ENCODE measurements around the gene MYO15A. TPM values are rescaled to one million over a fixed set of nuclear protein-coding genes. Genes with fewer than 3 reads are reported as not detected.

Gene MYO15A
- total and polyA plus RNA-seq, 2 experiments from 2014 or later: 1.0 to 2.2 TPM

DNA sequence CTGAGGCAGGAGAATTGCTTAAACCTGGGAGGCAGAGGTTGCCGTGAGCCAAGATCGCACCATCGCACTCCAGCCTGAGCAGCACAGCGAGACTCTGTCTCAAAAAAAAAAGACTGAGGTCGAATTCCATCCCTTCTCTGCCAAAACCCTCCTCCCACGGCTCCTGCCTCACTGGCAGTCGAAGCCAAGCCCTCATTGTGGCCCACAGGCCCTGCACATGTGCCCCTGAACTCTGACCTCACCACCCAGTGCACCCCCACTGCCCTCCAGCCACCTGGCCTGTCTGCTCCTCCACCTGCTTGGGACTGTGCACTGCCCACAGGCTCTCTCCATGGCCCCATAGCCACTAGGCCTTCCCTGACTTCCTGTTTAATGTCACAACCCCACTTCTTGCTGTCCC lies 7.0 kb downstream of the MYO15A start (continued):
- TF ChIP-seq EZH2phosphoT487 (IDR thresholded peaks at IDR 0.05; ENCODE audit: unreplicated experiment): no peak

GRCh38 chr17:18116078-18116477 lies 7.5 kb downstream of the MYO15A start:
- Histone ChIP-seq H3K4me2 (no peak overlapping the region), H3K36me3 (ENCODE audit: insufficient read depth) (no peaks in the 10 kb centered on the region), H3K9me2 (ENCODE audit: insufficient read depth) (no peaks in the 10 kb centered on the region), H3K4me3 (no peak overlapping the region), H3K27me3 (ENCODE audit: insufficient read depth) (no peaks in the 10 kb centered on the region), H3K27ac (ENCODE audit: low read depth) (no peak overlapping the region), H3F3A (replicated peaks; ENCODE audit: low read depth) (no peaks in the 10 kb centered on the region), H3K4me1 (ENCODE audit: insufficient read depth) (no peaks in the 10 kb centered on the region), H3K79me2 (replicated peaks; ENCODE audit: insufficient read depth) (no peaks in the 10 kb centered on the region), H2AFZ (no peak overlapping the region), H4K20me1 (replicated peaks; ENCODE audit: insufficient read depth) (no peaks in the 10 kb centered on the region)
- DNase-seq (ENCODE audit: low spot score) (no peak), ATAC-seq (no peak)
- TF ChIP-seq, protein P1, sequence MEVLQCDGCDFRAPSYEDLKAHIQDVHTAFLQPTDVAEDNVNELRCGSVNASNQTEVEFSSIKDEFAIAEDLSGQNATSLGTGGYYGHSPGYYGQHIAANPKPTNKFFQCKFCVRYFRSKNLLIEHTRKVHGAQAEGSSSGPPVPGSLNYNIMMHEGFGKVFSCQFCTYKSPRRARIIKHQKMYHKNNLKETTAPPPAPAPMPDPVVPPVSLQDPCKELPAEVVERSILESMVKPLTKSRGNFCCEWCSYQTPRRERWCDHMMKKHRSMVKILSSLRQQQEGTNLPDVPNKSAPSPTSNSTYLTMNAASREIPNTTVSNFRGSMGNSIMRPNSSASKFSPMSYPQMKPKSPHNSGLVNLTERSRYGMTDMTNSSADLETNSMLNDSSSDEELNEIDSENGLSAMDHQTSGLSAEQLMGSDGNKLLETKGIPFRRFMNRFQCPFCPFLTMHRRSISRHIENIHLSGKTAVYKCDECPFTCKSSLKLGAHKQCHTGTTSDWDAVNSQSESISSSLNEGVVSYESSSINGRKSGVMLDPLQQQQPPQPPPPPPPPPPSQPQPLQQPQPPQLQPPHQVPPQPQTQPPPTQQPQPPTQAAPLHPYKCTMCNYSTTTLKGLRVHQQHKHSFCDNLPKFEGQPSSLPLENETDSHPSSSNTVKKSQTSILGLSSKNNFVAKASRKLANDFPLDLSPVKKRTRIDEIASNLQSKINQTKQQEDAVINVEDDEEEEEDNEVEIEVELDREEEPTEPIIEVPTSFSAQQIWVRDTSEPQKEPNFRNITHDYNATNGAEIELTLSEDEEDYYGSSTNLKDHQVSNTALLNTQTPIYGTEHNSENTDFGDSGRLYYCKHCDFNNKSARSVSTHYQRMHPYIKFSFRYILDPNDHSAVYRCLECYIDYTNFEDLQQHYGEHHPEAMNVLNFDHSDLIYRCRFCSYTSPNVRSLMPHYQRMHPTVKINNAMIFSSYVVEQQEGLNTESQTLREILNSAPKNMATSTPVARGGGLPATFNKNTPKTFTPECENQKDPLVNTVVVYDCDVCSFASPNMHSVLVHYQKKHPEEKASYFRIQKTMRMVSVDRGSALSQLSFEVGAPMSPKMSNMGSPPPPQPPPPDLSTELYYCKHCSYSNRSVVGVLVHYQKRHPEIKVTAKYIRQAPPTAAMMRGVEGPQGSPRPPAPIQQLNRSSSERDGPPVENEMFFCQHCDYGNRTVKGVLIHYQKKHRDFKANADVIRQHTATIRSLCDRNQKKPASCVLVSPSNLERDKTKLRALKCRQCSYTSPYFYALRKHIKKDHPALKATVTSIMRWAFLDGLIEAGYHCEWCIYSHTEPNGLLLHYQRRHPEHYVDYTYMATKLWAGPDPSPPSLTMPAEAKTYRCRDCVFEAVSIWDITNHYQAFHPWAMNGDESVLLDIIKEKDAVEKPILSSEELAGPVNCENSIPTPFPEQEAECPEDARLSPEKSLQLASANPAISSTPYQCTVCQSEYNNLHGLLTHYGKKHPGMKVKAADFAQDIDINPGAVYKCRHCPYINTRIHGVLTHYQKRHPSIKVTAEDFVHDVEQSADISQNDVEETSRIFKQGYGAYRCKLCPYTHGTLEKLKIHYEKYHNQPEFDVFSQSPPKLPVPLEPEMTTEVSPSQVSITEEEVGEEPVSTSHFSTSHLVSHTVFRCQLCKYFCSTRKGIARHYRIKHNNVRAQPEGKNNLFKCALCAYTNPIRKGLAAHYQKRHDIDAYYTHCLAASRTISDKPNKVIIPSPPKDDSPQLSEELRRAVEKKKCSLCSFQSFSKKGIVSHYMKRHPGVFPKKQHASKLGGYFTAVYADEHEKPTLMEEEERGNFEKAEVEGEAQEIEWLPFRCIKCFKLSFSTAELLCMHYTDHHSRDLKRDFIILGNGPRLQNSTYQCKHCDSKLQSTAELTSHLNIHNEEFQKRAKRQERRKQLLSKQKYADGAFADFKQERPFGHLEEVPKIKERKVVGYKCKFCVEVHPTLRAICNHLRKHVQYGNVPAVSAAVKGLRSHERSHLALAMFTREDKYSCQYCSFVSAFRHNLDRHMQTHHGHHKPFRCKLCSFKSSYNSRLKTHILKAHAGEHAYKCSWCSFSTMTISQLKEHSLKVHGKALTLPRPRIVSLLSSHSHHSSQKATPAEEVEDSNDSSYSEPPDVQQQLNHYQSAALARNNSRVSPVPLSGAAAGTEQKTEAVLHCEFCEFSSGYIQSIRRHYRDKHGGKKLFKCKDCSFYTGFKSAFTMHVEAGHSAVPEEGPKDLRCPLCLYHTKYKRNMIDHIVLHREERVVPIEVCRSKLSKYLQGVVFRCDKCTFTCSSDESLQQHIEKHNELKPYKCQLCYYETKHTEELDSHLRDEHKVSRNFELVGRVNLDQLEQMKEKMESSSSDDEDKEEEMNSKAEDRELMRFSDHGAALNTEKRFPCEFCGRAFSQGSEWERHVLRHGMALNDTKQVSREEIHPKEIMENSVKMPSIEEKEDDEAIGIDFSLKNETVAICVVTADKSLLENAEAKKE (CRISPR knock-in tag; IDR thresholded peaks at IDR 0.05): no peak
- TF ChIP-seq JUNB (IDR thresholded peaks at IDR 0.05; ENCODE audit: unreplicated experiment): no peak
- TF ChIP-seq REST (IDR thresholded peaks at IDR 0.05; ENCODE audit: unreplicated experiment): no peak
- no peak for TF ChIP-seq NANOG (IDR thresholded peaks at IDR 0.05; ENCODE audit: borderline replicate concordance)
- no peak for TF ChIP-seq STAT1 (IDR thresholded peaks at IDR 0.05; ENCODE audit: unreplicated experiment)
- TF ChIP-seq, protein P2, sequence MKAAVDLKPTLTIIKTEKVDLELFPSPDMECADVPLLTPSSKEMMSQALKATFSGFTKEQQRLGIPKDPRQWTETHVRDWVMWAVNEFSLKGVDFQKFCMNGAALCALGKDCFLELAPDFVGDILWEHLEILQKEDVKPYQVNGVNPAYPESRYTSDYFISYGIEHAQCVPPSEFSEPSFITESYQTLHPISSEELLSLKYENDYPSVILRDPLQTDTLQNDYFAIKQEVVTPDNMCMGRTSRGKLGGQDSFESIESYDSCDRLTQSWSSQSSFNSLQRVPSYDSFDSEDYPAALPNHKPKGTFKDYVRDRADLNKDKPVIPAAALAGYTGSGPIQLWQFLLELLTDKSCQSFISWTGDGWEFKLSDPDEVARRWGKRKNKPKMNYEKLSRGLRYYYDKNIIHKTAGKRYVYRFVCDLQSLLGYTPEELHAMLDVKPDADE (IDR thresholded peaks at IDR 0.05): no peak
- TF ChIP-seq CTCF (conservative IDR thresholded peaks at IDR 0.05; ENCODE audit: low read depth in 2 of 2): no peak
- no peak for TF ChIP-seq EZH2 (IDR thresholded peaks at IDR 0.05; ENCODE audit: low read depth, unreplicated experiment)
- Mint-ChIP-seq H3K27me3 (ENCODE audit: insufficient read depth, low read depth, poor library complexity) (no peaks in the 10 kb centered on the region), H3K27ac (no peak overlapping the region), H3K4me1 (peaks cover 6% of the 10 kb centered on the region; the same call in 2 of the 3 replicates), H3K4me3 (no peak overlapping the region), H3K9me3 (peaks cover 10% of the 10 kb centered on the region; the same call in 2 of the 3 replicates), H3K36me3 (ENCODE audit: low read depth) (no peaks in the 10 kb centered on the region)

All from GM23338 (cell line).